ENCODE measurements around the gene CPED1.

GRCh38 chr7:121084748-121085336 lies 96.3 kb downstream of the CPED1 start:
- TF ChIP-seq CTCF (IDR thresholded peaks at IDR 0.05) (no peak), POLR2A (IDR thresholded peaks at IDR 0.05) (no peak)
